CD4-positive, CD25-positive, alpha-beta regulatory T cell (primary cell): ENCODE results near the gene ADGRV1. TPM values are rescaled to one million over a fixed set of nuclear protein-coding genes. Genes with fewer than 3 reads are reported as not detected.

ENCODE experiments used
- ATAC-seq, 2 donors: fragments of 150-1000 bp; cut with Tn5 transposase; one replicate each; pipeline ENCODE4 v1.10.0; 2021; ENCODE audit warnings: low read depth in 2 of 2, moderate number of reproducible peaks in 2 of 2, moderate library complexity in 1 of 2
- DNase-seq, 3 donors: peaks; one replicate each; pipeline versions ENCODE4 v3.0.0 to v3.0.0-alpha.2; 2012 to 2022; ENCODE audit warnings: mixed read lengths in 1 of 3
- H3K27ac ChIP-seq: one replicate; pipeline ENCODE4 v1.7.0; 2013; ENCODE audit warnings: mild to moderate bottlenecking, low read length; ENCODE audit not compliant: insufficient read depth, poor library complexity, severe bottlenecking
- H3K27me3 ChIP-seq: one replicate; pipeline ENCODE4 v1.7.0; 2013; ENCODE audit warnings: low read length; ENCODE audit not compliant: control insufficient read depth, insufficient read depth
- H3K36me3 ChIP-seq: one replicate; pipeline ENCODE4 v1.7.0; 2013; ENCODE audit warnings: mild to moderate bottlenecking, low read length, moderate library complexity; ENCODE audit not compliant: control insufficient read depth, insufficient read depth
- H3K4me1 ChIP-seq: 2 replicates; pipeline ENCODE4 v1.7.0; 2013; ENCODE audit warnings: mild to moderate bottlenecking, low read length; ENCODE audit not compliant: insufficient read depth, control insufficient read depth, poor library complexity, severe bottlenecking
- H3K4me3 ChIP-seq: one replicate; pipeline ENCODE4 v1.7.0; 2013; ENCODE audit warnings: low read depth, mild to moderate bottlenecking, low read length, moderate library complexity
- H3K9me3 ChIP-seq, 2 experiments: 1 replicate in 1 of 2; 2 replicates in 1 of 2; pipeline ENCODE4 v1.7.0; 2013; ENCODE audit warnings: low read length in 2 of 2, mild to moderate bottlenecking in 1 of 2, moderate library complexity in 1 of 2; ENCODE audit not compliant: control insufficient read depth in 2 of 2
- H3K27ac Mint-ChIP-seq, 3 donors: one replicate each; pipeline ENCODE4 v1.8.0; 2020 to 2022; ENCODE audit warnings: mild to moderate bottlenecking in 3 of 3, mixed read lengths in 3 of 3, moderate library complexity in 2 of 3
- H3K27me3 Mint-ChIP-seq: one replicate; pipeline ENCODE4 v1.8.0; 2022; ENCODE audit warnings: mild to moderate bottlenecking, mixed read lengths
- H3K36me3 Mint-ChIP-seq: one replicate; pipeline ENCODE4 v1.8.0; 2020; ENCODE audit warnings: mixed read lengths
- H3K4me1 Mint-ChIP-seq, 4 donors: one replicate each; pipeline ENCODE4 v1.8.0; 2020 to 2022; ENCODE audit warnings: mixed read lengths in 4 of 4, mild to moderate bottlenecking in 1 of 4
- H3K4me3 Mint-ChIP-seq, 4 donors: one replicate each; pipeline ENCODE4 v1.8.0; 2020 to 2022; ENCODE audit warnings: mild to moderate bottlenecking in 4 of 4, mixed read lengths in 4 of 4, moderate library complexity in 3 of 4
- H3K9me3 Mint-ChIP-seq, 7 donors: one replicate each; pipeline ENCODE4 v1.8.0; 2020 to 2022; ENCODE audit warnings: mixed read lengths in 7 of 7, mild to moderate bottlenecking in 3 of 7, moderate library complexity in 2 of 7
- polyA plus RNA-seq, 4 donors: library from polyadenylated mRNA; unstranded; fragments of 300-500 nt; fragmentation: Illumina TruSeq; gene quantifications; one replicate each; pipeline ENCODE4 v1.2.3, GENCODE V29; 2021
- total RNA-seq: library from RNA; stranded (reverse); gene quantifications from one replicate; pipeline ENCODE4 v1.2.3, GENCODE V29; 2022

The ADGRV1 gene
- total and polyA plus RNA-seq, 5 donors from 2014 or later = 0.42 to 0.52 TPM; not detected in 3

DNA sequence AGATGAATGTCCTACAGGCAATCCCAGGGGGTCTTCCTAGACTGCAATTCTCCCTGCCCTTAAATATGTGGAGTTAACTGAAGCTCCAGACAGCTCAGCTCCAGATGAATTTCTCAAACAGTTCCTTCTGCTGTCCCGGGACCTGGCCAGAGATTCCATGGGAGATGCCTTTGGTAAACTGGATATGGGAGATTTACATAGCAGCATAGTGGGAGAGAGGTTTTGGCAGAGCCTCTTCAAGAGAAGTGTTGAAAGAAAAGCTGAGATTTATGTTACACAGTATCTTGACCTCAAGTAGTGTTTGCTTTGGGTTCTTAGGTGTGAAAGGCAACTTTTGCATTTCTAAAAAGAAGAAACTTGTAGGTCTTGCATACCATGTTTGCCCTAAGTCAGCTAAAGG, 459.6 kb downstream of the ADGRV1 start:
- H3K27me3 Mint-ChIP-seq = no peaks in the 10 kb centered on the region
- H3K27ac Mint-ChIP-seq = no peak overlapping the region
- no peak overlapping the region for H3K27ac ChIP-seq
- H3K36me3 ChIP-seq = no peaks in the 10 kb centered on the region
- H3K4me1 Mint-ChIP-seq = no peaks in the 10 kb centered on the region
- no peaks in the 10 kb centered on the region for H3K36me3 Mint-ChIP-seq
- peaks cover 4% of the 10 kb centered on the region for H3K27me3 ChIP-seq
- no peaks in the 10 kb centered on the region for H3K9me3 ChIP-seq
- no peaks in the 10 kb centered on the region for H3K4me1 ChIP-seq
- DNase-seq (no peak), ATAC-seq (no peak)
- no peak overlapping the region for H3K4me3 ChIP-seq
- H3K9me3 Mint-ChIP-seq = peaks cover 0 to 10% (median 2%) of the 10 kb centered on the region in 7 donors
- no peak overlapping the region for H3K4me3 Mint-ChIP-seq

GRCh38 chr5:91018712-91019371, 460.2 kb downstream of the ADGRV1 start:
- H3K4me3 ChIP-seq = no peak overlapping the region
- ATAC-seq = no peak
- Mint-ChIP-seq H3K36me3 (no peaks in the 10 kb centered on the region), H3K9me3 (peaks cover 0 to 9% (median 2%) of the 10 kb centered on the region in 7 donors), H3K27ac (no peak overlapping the region), H3K4me1 (no peaks in the 10 kb centered on the region), H3K27me3 (no peaks in the 10 kb centered on the region), H3K4me3 (no peak overlapping the region)
- H3K36me3 ChIP-seq = no peaks in the 10 kb centered on the region
- no peak for DNase-seq
- H3K27ac ChIP-seq = no peak overlapping the region
- no peaks in the 10 kb centered on the region for H3K9me3 ChIP-seq
- peaks cover 4% of the 10 kb centered on the region for H3K27me3 ChIP-seq
- H3K4me1 ChIP-seq = no peaks in the 10 kb centered on the region

DNA sequence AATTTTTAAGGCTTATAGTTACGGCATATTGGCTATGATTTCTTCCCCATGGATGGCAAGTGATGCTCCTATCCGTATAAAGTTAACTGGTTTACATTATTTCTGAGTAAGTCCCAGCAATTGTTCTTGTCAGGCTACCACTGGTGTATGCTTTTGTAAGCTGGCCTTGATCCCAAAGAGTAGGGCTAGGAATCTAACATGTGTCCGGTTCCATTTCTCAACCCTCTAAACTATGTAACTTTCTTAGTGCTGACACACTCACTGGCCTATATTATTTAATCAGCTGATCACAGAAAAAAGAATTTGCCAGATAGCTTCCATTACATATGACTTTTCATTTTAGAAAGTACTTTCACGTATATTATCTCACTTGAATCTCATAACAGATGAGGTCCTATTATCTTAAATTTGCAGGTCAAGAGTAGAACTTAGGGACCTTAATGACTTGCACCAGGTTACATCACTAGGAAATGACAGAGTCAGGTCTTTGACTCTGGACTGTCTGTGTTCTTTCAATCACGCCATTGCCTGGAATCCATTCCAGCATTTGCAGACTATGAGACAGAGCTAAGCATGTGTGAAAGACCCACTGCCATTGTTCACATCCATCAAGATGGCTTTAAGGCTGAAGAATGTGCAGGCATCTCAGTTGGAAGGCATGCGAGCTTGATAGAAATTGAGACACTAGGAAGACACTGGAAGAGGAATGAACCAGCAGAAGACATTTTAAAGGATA, 461.6 kb downstream of the ADGRV1 start:
- no peak overlapping the region for H3K27ac ChIP-seq
- peaks cover 0 to under 1% (median 0%) of the 10 kb centered on the region in 7 donors for H3K9me3 Mint-ChIP-seq
- H3K36me3 ChIP-seq = no peaks in the 10 kb centered on the region
- no peak overlapping the region for H3K4me3 Mint-ChIP-seq
- H3K27me3 Mint-ChIP-seq = no peaks in the 10 kb centered on the region
- H3K4me1 Mint-ChIP-seq = no peaks in the 10 kb centered on the region
- H3K36me3 Mint-ChIP-seq = no peaks in the 10 kb centered on the region
- DNase-seq (no peak), ATAC-seq (no peak)
- no peaks in the 10 kb centered on the region for H3K9me3 ChIP-seq
- no peaks in the 10 kb centered on the region for H3K4me1 ChIP-seq
- H3K27me3 ChIP-seq = peaks cover 4% of the 10 kb centered on the region
- no peak overlapping the region for H3K4me3 ChIP-seq
- no peak overlapping the region for H3K27ac Mint-ChIP-seq

- no peak overlapping the region for H3K4me3 ChIP-seq
- H3K4me1 Mint-ChIP-seq = no peaks in the 10 kb centered on the region
- no peaks in the 10 kb centered on the region for H3K9me3 ChIP-seq
- H3K27ac ChIP-seq = no peak overlapping the region
- H3K36me3 ChIP-seq = no peaks in the 10 kb centered on the region
- H3K36me3 Mint-ChIP-seq = no peaks in the 10 kb centered on the region
- no peaks in the 10 kb centered on the region for H3K4me1 ChIP-seq
- no peaks in the 10 kb centered on the region for H3K9me3 Mint-ChIP-seq
- peaks cover 1% of the 10 kb centered on the region for H3K27me3 ChIP-seq
- H3K4me3 Mint-ChIP-seq = no peak overlapping the region
- DNase-seq (no peak), ATAC-seq (no peak)
- H3K27ac Mint-ChIP-seq = no peak overlapping the region
- H3K27me3 Mint-ChIP-seq = no peaks in the 10 kb centered on the region
Measured at GRCh38 chr5:91022518-91022917, 463.9 kb downstream of the ADGRV1 start.

DNA sequence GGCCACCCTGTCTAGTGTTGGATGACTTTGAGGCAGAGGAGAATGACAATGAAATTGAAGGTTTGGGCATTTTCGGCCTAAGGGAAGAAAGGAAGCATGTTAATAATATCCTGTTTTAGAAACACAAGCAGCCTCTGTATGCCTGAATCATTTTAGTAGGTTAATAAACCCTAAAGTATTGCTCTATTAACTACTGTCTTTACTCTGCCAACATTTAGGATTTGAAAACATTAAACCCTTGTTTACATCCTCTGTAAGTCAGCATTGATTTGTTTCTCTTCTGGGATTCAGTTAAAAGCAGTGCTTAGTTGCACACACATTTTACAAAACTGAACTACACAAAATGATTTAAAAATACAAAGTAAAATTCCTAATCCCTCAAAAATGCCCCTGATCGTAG, 465.6 kb downstream of the ADGRV1 start:
- Histone ChIP-seq H3K4me3 (no peak overlapping the region), H3K9me3 (no peaks in the 10 kb centered on the region), H3K27me3 (peaks cover 1% of the 10 kb centered on the region), H3K4me1 (no peaks in the 10 kb centered on the region), H3K36me3 (no peaks in the 10 kb centered on the region), H3K27ac (no peak overlapping the region)
- H3K36me3 Mint-ChIP-seq = no peaks in the 10 kb centered on the region
- H3K27me3 Mint-ChIP-seq = no peaks in the 10 kb centered on the region
- no peak overlapping the region for H3K4me3 Mint-ChIP-seq
- H3K27ac Mint-ChIP-seq = no peak overlapping the region
- DNase-seq (no peak), ATAC-seq (no peak)
- no peaks in the 10 kb centered on the region for H3K9me3 Mint-ChIP-seq
- H3K4me1 Mint-ChIP-seq = no peaks in the 10 kb centered on the region

GRCh38 chr5:91024727-91025126, 466.1 kb downstream of the ADGRV1 start:
- no peak for DNase-seq
- H3K36me3 Mint-ChIP-seq = no peaks in the 10 kb centered on the region
- no peak overlapping the region for H3K4me3 Mint-ChIP-seq
- Histone ChIP-seq H3K27me3 (peaks cover 1% of the 10 kb centered on the region), H3K4me1 (no peaks in the 10 kb centered on the region), H3K4me3 (no peak overlapping the region), H3K27ac (no peak overlapping the region), H3K9me3 (no peaks in the 10 kb centered on the region), H3K36me3 (no peaks in the 10 kb centered on the region)
- no peaks in the 10 kb centered on the region for H3K4me1 Mint-ChIP-seq
- no peak for ATAC-seq
- no peak overlapping the region for H3K27ac Mint-ChIP-seq
- no peaks in the 10 kb centered on the region for H3K27me3 Mint-ChIP-seq
- H3K9me3 Mint-ChIP-seq = no peaks in the 10 kb centered on the region

- Mint-ChIP-seq H3K27me3 (no peaks in the 10 kb centered on the region), H3K4me1 (no peaks in the 10 kb centered on the region), H3K4me3 (no peak overlapping the region), H3K27ac (no peak overlapping the region), H3K36me3 (no peaks in the 10 kb centered on the region), H3K9me3 (no peaks in the 10 kb centered on the region)
- ATAC-seq = no peak
- Histone ChIP-seq H3K9me3 (no peaks in the 10 kb centered on the region), H3K36me3 (no peaks in the 10 kb centered on the region), H3K27me3 (no peaks in the 10 kb centered on the region), H3K4me1 (no peaks in the 10 kb centered on the region), H3K4me3 (no peak overlapping the region), H3K27ac (no peak overlapping the region)
- DNase-seq = no peak
Measured at GRCh38 chr5:91025449-91025848, 466.9 kb downstream of the ADGRV1 start.

GRCh38 chr5:91025956-91026355, 467.4 kb downstream of the ADGRV1 start:
- H3K27ac ChIP-seq = no peak overlapping the region
- no peak for DNase-seq
- H3K9me3 ChIP-seq = no peaks in the 10 kb centered on the region
- Mint-ChIP-seq H3K36me3 (no peaks in the 10 kb centered on the region), H3K27ac (no peak overlapping the region), H3K4me1 (no peaks in the 10 kb centered on the region), H3K27me3 (peaks cover 1% of the 10 kb centered on the region), H3K9me3 (no peaks in the 10 kb centered on the region), H3K4me3 (no peak overlapping the region)
- H3K27me3 ChIP-seq = no peaks in the 10 kb centered on the region
- no peak overlapping the region for H3K4me3 ChIP-seq
- no peak for ATAC-seq
- no peaks in the 10 kb centered on the region for H3K4me1 ChIP-seq
- H3K36me3 ChIP-seq = no peaks in the 10 kb centered on the region
